MM.1S (cell line): ENCODE results near the gene RSRP1.

Experiments
- DNase-seq: peaks from one replicate; pipeline ENCODE4 v3.0.0-alpha.2; 2015
- H2AFZ ChIP-seq: fragments of 300-600 bp; sonication (generic); 2 replicates; pipeline ENCODE4 v1.6.0; 2016; ENCODE audit warnings: antibody characterized with exemption, low read length
- H3F3A ChIP-seq: fragments of 300-600 bp; sonication (generic); 2 replicates; pipeline ENCODE4 v1.6.1; 2016; ENCODE audit warnings: mild to moderate bottlenecking, antibody characterized with exemption, low read length, moderate library complexity, mixed read lengths; ENCODE audit not compliant: insufficient read depth
- H3K27ac ChIP-seq: fragments of 300-600 bp; sonication (generic); 2 replicates; pipeline ENCODE4 v1.5.1; 2016; ENCODE audit warnings: mild to moderate bottlenecking, low read length
- H3K27me3 ChIP-seq: fragments of 300-600 bp; sonication (generic); replicated peaks from 2 replicates; pipeline ENCODE4 v1.6.0; 2016; ENCODE audit warnings: low read length; ENCODE audit not compliant: insufficient read depth
- H3K36me3 ChIP-seq: fragments of 300-600 bp; sonication (generic); replicated peaks from 2 replicates; pipeline ENCODE4 v1.6.1; 2016; ENCODE audit warnings: mild to moderate bottlenecking, low read length, mixed read lengths; ENCODE audit not compliant: insufficient read depth
- H3K4me1 ChIP-seq: fragments of 300-600 bp; sonication (generic); 2 replicates; pipeline ENCODE4 v1.6.1; 2016; ENCODE audit warnings: low read length, mixed read lengths
- H3K4me2 ChIP-seq: fragments of 300-600 bp; sonication (generic); 2 replicates; pipeline ENCODE4 v1.6.0; 2016; ENCODE audit warnings: low read depth, low read length
- H3K4me3 ChIP-seq: fragments of 300-600 bp; sonication (generic); 2 replicates; pipeline ENCODE4 v1.5.1; 2016; ENCODE audit warnings: low read length, mixed read lengths
- H3K79me2 ChIP-seq: fragments of 300-600 bp; sonication (generic); 2 replicates; pipeline ENCODE4 v1.6.1; 2016; ENCODE audit warnings: mixed run types, low read length, mixed read lengths
- H3K9ac ChIP-seq: fragments of 300-600 bp; sonication (generic); 2 replicates; pipeline ENCODE4 v1.6.1; 2016; ENCODE audit warnings: low read length, mixed read lengths
- H3K9me2 ChIP-seq: fragments of 300-600 bp; sonication (generic); replicated peaks from 2 replicates; pipeline ENCODE4 v1.6.1; 2016; ENCODE audit warnings: mild to moderate bottlenecking, low read length, mixed read lengths; ENCODE audit not compliant: insufficient read depth
- H3K9me3 ChIP-seq: fragments of 300-600 bp; sonication (generic); replicated peaks from 2 replicates; pipeline ENCODE4 v1.6.1; 2016; ENCODE audit warnings: mild to moderate bottlenecking, low read length, mixed read lengths; ENCODE audit not compliant: insufficient read depth
- H4K20me1 ChIP-seq: fragments of 300-600 bp; sonication (generic); 2 replicates; pipeline ENCODE4 v1.6.1; 2016; ENCODE audit warnings: mild to moderate bottlenecking, low read length, moderate library complexity, mixed read lengths; ENCODE audit not compliant: insufficient read depth
- CTCF ChIP-seq: fragments of 300-600 bp; sonication (generic); IDR thresholded peaks from 2 replicates; pipeline ENCODE4 v1.5.1; 2016; ENCODE audit warnings: antibody characterized with exemption, low read length, mixed read lengths
- EZH2 ChIP-seq: fragments of 300-600 bp; sonication (generic); optimal IDR thresholded peaks from 2 replicates; pipeline ENCODE3; 2017; ENCODE audit warnings: low read depth, mild to moderate bottlenecking, antibody characterized with exemption, low read length, mixed read lengths
- EZH2phosphoT487 ChIP-seq: fragments of 300-600 bp; sonication (generic); IDR thresholded peaks from 2 replicates; pipeline ENCODE4 v1.6.1; 2018; ENCODE audit warnings: antibody characterized with exemption, low read length

RSRP1 gene

DNA sequence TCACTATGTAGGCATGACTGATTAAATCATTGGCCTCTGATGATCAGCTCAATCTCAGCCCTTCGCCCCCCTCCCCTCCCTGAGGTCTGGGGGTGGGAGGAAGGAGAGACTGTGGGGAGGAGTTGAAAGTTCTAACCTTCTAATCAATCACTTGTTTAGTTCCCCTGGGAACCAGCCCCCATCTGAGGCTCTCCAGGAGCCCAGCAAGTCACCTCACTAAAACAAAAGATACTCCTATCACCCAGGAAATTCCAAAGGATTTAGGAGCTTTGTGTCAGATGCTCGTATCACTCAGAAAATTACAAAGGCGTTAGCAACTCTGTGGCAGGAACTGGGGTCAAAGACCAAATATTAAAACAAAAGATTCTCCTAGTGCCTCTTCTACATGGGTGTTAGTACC, 36.5 kb downstream of the RSRP1 start:
- Histone ChIP-seq H3K4me1 (no peaks in the 10 kb centered on the region), H3F3A (no peaks in the 10 kb centered on the region), H3K79me2 (no peaks in the 10 kb centered on the region), H2AFZ (no peak overlapping the region), H3K9ac (no peak overlapping the region), H3K4me3 (no peak overlapping the region), H4K20me1 (no peaks in the 10 kb centered on the region), H3K27me3 (no peaks in the 10 kb centered on the region), H3K4me2 (no peak overlapping the region), H3K27ac (no peak overlapping the region), H3K9me2 (no peaks in the 10 kb centered on the region), H3K9me3 (no peaks in the 10 kb centered on the region), H3K36me3 (no peaks in the 10 kb centered on the region)
- DNase-seq: no peak
- TF ChIP-seq EZH2phosphoT487 (no peak), CTCF (no peak), EZH2 (no peak)

GRCh38 chr1:25209516-25209915, 37.7 kb downstream of the RSRP1 start:
- Histone ChIP-seq H3K36me3 (no peaks in the 10 kb centered on the region), H3K9me2 (no peaks in the 10 kb centered on the region), H3K27ac (no peak overlapping the region), H4K20me1 (no peaks in the 10 kb centered on the region), H3K79me2 (no peaks in the 10 kb centered on the region), H2AFZ (no peak overlapping the region), H3F3A (no peaks in the 10 kb centered on the region), H3K4me3 (no peak overlapping the region), H3K4me2 (no peak overlapping the region), H3K9ac (no peak overlapping the region), H3K9me3 (no peaks in the 10 kb centered on the region), H3K4me1 (no peaks in the 10 kb centered on the region), H3K27me3 (no peaks in the 10 kb centered on the region)
- no peak for DNase-seq
- TF ChIP-seq EZH2 (no peak), CTCF (no peak), EZH2phosphoT487 (no peak)

GRCh38 chr1:25208561-25209222, 38.6 kb downstream of the RSRP1 start:
- no peak overlapping the region for H3K27ac ChIP-seq
- H3K4me2 ChIP-seq: no peak overlapping the region
- H3F3A ChIP-seq: no peaks in the 10 kb centered on the region
- no peaks in the 10 kb centered on the region for H3K36me3 ChIP-seq
- no peak overlapping the region for H2AFZ ChIP-seq
- no peak for DNase-seq
- no peak overlapping the region for H3K9ac ChIP-seq
- H3K27me3 ChIP-seq: no peaks in the 10 kb centered on the region
- no peaks in the 10 kb centered on the region for H4K20me1 ChIP-seq
- no peaks in the 10 kb centered on the region for H3K79me2 ChIP-seq
- no peaks in the 10 kb centered on the region for H3K4me1 ChIP-seq
- H3K4me3 ChIP-seq: no peak overlapping the region
- no peaks in the 10 kb centered on the region for H3K9me3 ChIP-seq
- H3K9me2 ChIP-seq: no peaks in the 10 kb centered on the region
- no peak for TF ChIP-seq EZH2
- TF ChIP-seq EZH2phosphoT487: no peak
- TF ChIP-seq CTCF: no peak
